Ishikawa (cell line): ENCODE results near the gene ZNF586.

Source experiments
- CEBPB ChIP-seq: IDR thresholded peaks from 2 replicates; pipeline ENCODE4 v1.6.1; 2012
- CREB1 ChIP-seq: IDR thresholded peaks from 2 replicates; pipeline ENCODE4 v1.6.1; 2012; ENCODE audit warnings: low read depth
- EGR1 ChIP-seq: IDR thresholded peaks from 2 replicates; pipeline ENCODE4 v1.6.1; 2012
- EP300 ChIP-seq: IDR thresholded peaks from 2 replicates; pipeline ENCODE4 v1.6.1; 2012; ENCODE audit warnings: borderline replicate concordance
- FOXM1 ChIP-seq: IDR thresholded peaks from 2 replicates; pipeline ENCODE4 v1.6.1; 2012; ENCODE audit warnings: low read depth, borderline replicate concordance
- NFIC ChIP-seq: IDR thresholded peaks from 2 replicates; pipeline ENCODE4 v1.6.1; 2012
- RAD21 ChIP-seq: IDR thresholded peaks from 2 replicates; pipeline ENCODE4 v1.6.1; 2012; ENCODE audit warnings: low read depth
- TAF1 ChIP-seq: IDR thresholded peaks from 2 replicates; pipeline ENCODE4 v1.6.1; 2012; ENCODE audit warnings: low read depth, mild to moderate bottlenecking
- TCF12 ChIP-seq: IDR thresholded peaks from 2 replicates; pipeline ENCODE4 v1.6.1; 2012; ENCODE audit warnings: low read depth
- TEAD4 ChIP-seq: IDR thresholded peaks from 2 replicates; pipeline ENCODE4 v1.6.1; 2012
- YY1 ChIP-seq: IDR thresholded peaks from 2 replicates; pipeline ENCODE4 v1.6.1; 2012; ENCODE audit warnings: low read depth
- ZBTB7A ChIP-seq: IDR thresholded peaks from 2 replicates; pipeline ENCODE4 v1.6.1; 2012; ENCODE audit warnings: low read depth
- TF ChIP-seq, protein P1 (sequence below): IDR thresholded peaks from 2 replicates; pipeline ENCODE4 v1.6.1; 2012
- TF ChIP-seq, protein P2 (sequence below): IDR thresholded peaks from 2 replicates; pipeline ENCODE4 v1.6.1; 2012
- TF ChIP-seq, protein P3 (sequence below): IDR thresholded peaks from 2 replicates; pipeline ENCODE4 v1.6.1; 2012; ENCODE audit warnings: low read depth, mild to moderate bottlenecking

Gene ZNF586

DNA sequence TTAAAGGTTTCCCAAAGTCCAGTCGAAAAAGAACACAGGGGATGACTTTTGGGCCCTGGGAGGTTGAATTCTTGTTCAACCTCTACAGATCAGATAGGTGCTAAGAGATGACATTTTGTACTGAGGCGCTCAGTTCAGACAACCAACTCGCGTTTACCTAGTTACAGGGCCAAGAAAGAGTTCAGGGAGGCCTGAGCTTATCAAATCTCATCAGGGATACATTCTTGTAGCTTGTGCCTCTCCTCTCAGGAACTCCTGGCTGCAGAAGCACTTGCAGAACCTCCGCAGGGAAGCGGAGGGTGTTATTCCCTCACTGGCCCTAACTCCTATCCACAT is 22.0 kb upstream of the ZNF586 start:
- TF ChIP-seq, protein P1, sequence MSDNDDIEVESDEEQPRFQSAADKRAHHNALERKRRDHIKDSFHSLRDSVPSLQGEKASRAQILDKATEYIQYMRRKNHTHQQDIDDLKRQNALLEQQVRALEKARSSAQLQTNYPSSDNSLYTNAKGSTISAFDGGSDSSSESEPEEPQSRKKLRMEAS: no peak
- TF ChIP-seq, protein P2, sequence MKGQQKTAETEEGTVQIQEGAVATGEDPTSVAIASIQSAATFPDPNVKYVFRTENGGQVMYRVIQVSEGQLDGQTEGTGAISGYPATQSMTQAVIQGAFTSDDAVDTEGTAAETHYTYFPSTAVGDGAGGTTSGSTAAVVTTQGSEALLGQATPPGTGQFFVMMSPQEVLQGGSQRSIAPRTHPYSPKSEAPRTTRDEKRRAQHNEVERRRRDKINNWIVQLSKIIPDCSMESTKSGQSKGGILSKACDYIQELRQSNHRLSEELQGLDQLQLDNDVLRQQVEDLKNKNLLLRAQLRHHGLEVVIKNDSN: no peak
- TF ChIP-seq YY1 (no peak), NFIC (no peak), CEBPB (no peak), TCF12 (no peak), TEAD4 (no peak), RAD21 (no peak), ZBTB7A (no peak), CREB1 (no peak)
- TF ChIP-seq, protein P3, sequence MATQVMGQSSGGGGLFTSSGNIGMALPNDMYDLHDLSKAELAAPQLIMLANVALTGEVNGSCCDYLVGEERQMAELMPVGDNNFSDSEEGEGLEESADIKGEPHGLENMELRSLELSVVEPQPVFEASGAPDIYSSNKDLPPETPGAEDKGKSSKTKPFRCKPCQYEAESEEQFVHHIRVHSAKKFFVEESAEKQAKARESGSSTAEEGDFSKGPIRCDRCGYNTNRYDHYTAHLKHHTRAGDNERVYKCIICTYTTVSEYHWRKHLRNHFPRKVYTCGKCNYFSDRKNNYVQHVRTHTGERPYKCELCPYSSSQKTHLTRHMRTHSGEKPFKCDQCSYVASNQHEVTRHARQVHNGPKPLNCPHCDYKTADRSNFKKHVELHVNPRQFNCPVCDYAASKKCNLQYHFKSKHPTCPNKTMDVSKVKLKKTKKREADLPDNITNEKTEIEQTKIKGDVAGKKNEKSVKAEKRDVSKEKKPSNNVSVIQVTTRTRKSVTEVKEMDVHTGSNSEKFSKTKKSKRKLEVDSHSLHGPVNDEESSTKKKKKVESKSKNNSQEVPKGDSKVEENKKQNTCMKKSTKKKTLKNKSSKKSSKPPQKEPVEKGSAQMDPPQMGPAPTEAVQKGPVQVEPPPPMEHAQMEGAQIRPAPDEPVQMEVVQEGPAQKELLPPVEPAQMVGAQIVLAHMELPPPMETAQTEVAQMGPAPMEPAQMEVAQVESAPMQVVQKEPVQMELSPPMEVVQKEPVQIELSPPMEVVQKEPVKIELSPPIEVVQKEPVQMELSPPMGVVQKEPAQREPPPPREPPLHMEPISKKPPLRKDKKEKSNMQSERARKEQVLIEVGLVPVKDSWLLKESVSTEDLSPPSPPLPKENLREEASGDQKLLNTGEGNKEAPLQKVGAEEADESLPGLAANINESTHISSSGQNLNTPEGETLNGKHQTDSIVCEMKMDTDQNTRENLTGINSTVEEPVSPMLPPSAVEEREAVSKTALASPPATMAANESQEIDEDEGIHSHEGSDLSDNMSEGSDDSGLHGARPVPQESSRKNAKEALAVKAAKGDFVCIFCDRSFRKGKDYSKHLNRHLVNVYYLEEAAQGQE: no peak

DNA sequence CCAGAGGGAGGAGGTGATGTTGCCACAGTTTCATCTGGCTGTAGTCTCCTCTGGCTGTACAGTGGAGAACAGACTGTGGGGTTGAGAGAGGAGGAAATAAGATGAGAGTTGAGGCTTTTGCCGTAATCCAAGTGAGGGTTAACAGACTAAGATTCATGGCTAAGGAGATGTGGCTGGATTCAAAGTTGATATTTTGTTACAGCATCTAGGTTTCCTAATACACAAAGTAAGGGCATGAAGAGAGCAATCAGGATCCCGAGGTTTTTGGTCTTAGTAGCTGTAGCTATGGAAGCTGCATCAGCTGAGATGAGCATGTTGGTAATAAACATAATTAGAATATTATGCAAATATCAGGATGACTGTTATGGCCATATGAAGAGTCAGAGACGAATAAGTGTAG is 21.4 kb upstream of the ZNF586 start:
- TF ChIP-seq FOXM1 (no peak), YY1 (no peak), ZBTB7A (no peak), CREB1 (no peak), NFIC (no peak), RAD21 (no peak), TAF1 (no peak), EGR1 (no peak), TEAD4 (no peak), TCF12 (no peak), CEBPB (no peak), EP300 (no peak)
- TF ChIP-seq, protein P2: no peak
- TF ChIP-seq, protein P1: no peak
- TF ChIP-seq, protein P3: no peak

DNA sequence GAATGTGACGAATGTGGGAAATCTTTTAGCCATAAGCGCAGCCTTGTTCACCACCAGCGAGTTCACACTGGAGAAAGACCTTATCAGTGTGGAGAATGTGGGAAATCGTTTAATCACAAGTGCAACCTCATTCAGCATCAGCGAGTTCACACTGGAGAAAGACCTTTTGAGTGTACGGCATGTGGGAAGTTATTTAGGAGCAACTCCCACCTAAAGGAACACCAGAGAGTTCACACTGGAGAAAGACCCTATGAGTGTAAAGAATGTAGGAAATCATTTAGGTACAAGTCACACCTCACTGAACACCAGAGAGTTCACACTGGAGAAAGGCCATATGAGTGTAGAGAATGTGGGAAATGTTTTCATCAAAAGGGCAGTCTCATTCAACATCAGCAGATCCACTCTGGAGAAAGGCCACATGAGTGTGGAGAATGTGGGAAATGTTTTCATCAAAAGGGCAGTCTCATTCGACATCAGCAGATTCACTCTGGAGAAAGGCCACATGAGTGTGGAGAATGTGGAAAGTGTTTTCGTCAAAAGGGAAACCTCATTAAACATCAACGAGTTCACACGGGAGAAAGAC is 15.3 kb upstream of the ZNF586 start:
- no peak for TF ChIP-seq RAD21
- TF ChIP-seq, protein P1: no peak
- TF ChIP-seq EP300: no peak
- TF ChIP-seq NFIC: no peak
- TF ChIP-seq, protein P3: no peak
- no peak for TF ChIP-seq YY1
- TF ChIP-seq, protein P2: no peak
- no peak for TF ChIP-seq FOXM1

DNA sequence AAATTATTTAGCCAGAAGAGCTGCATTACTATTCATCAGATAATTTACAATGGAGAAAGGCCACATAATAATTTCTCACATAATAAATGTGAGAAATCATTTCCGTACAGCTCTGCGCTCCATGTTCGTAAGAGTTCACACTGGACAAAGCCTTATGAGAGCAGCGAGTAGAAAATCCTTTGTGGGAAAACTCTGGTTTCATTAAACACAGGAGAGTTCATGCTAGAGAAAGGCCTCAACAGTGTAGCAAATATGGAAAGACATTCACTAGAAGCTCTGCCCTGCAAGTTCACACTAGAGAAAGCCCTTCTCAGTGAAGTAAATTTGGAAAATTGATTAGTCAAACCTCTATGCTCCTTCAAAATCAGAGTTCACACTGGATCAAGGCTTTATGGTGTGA is 14.4 kb upstream of the ZNF586 start:
- TF ChIP-seq ZBTB7A: no peak
- TF ChIP-seq, protein P2: no peak
- TF ChIP-seq TEAD4: no peak
- TF ChIP-seq CREB1: no peak
- TF ChIP-seq YY1: no peak
- no peak for TF ChIP-seq CEBPB
- TF ChIP-seq, protein P3: no peak
- TF ChIP-seq EGR1: no peak
- TF ChIP-seq TCF12: no peak
- TF ChIP-seq, protein P1: no peak
